ENCODE results near the gene P4HA2. TPM values are rescaled to one million over a fixed set of nuclear protein-coding genes. Genes with fewer than 3 reads are reported as not detected.

The P4HA2 gene
- 69.0 and 107 TPM in 2 replicates for total RNA-seq

GRCh38 chr5:132227485-132228240 is at the start of gene P4HA2:
P4HA2 (minus strand) TSS chr5:132227853; CDS start chr5:132218626, 9,227 bp downstream.

GRCh38 chr5:132257131-132258101 is 29.8 kb upstream of the P4HA2 start, which contains the start of gene PDLIM4:
PDLIM4 (plus strand) TSS chr5:132257696; CDS start chr5:132257735, 39 bp downstream.

Small RNA genes within 50 kb of the gene (small RNA-seq; reads per million reads assigned to genes)
- gene AC063976.4, result not detected

Other genes with a start within 250 kb of the P4HA2 start
- not detected in 2 replicates for gene ACSL6, start 216.2 kb downstream of the P4HA2 start, total RNA-seq
- not detected in 2 replicates for gene IL3, start 167.2 kb downstream of the P4HA2 start, total RNA-seq
- not detected in 2 replicates for gene CSF2, start 154.1 kb downstream of the P4HA2 start, total RNA-seq
- 33.6 and 62.1 TPM in 2 replicates for gene PDLIM4, start 29.8 kb upstream of the P4HA2 start, total RNA-seq
- gene SLC22A4, start 66.5 kb upstream of the P4HA2 start, total RNA-seq, result 4.4 and 5.1 TPM in 2 replicates
- 3.1 and 5.1 TPM in 2 replicates for gene SLC22A5, start 141.9 kb upstream of the P4HA2 start, total RNA-seq

Measured in subcutaneous preadipocyte (primary cell).